Caki2 (cell line): Measurements from ENCODE around the gene BMP4. TPM values are rescaled to one million over a fixed set of nuclear protein-coding genes. Genes with fewer than 3 reads are reported as not detected.

Experiments used
- DNase-seq: peaks from one replicate; pipeline ENCODE4 v3.0.0-alpha.2; 2015; ENCODE audit warnings: low read depth
- in situ Hi-C: cut with HindIII; loops from 2 replicates; pipeline ENCODE4 v1.10.0; 2016; ENCODE audit warnings: low sequenced_read_pairs, low pct_unique_long_range_greater_than_20kb, mixed read lengths
- total RNA-seq: library from RNA; depleted of rRNA; stranded (reverse); fragments of >200 nt; shearing (Covaris generic); gene quantifications from 2 replicates; pipeline ENCODE4 v1.2.3, GENCODE V29; 2014; ENCODE audit warnings: low replicate concordance

The BMP4 gene
- total RNA-seq, 1 experiment from 2014 or later: 0.98 TPM

DNA sequence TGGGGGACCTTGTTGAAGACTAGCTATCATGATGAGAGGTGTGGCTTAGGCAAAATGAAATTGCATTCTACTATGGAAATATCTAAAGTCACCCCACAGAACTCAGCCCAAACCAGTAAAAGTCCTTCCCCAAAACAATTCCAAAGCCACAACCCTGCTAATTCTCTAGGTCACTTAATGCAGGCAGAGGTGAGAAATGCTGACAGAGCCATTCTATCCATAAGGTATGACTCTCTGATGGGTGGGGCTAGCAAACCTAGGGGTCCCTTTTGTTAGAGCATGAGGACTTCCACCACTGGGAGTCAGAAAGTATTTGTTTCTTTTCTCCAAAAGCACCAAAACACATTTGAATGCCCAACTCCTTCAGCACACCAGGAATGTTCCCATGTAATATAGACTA lies 12.7 kb upstream of the BMP4 start:
- in situ Hi-C loops: no loop called here
- DNase-seq: no peak

DNA sequence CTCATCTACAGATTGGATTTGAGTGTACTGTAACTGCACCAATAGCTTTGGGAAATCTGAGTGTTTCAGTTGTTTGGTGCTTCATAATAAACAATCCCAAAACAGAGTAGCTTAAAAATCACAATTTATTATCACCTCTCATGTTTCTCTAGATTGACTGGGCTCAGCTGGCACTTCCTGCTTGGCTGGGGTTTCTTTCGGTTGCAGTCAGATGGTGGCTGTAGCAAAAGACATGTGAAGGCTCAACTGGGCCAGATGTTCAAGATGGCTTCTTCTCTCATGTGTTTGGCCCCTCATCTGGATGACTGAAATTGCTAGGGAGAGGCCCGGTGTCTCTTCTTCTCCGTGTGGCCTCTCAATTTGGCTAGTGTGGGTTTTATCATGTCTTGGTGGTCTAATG lies 12.1 kb upstream of the BMP4 start:
- in situ Hi-C loops: no loop called here
- DNase-seq: no peak

DNA sequence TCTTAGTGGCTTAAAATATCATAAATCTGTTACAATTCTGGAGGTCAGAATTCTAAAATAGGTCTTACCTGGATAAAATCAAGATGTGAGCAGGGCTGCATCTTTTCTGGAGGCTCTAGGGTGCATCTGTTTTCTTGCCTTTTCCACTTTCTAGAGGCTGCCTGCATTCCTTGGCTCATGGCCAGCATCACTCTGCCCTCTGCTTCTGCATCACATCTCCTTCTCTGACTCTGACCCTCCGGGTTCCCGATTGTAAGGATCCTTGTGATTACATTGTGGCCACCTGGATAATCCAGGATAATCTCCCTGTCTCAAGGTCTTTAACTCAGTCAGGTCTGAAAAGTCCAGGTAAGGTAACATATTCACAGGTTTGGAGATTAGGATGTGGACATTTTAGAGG lies 11.0 kb upstream of the BMP4 start:
- no peak for DNase-seq
- in situ Hi-C loops: no loop called here

DNA sequence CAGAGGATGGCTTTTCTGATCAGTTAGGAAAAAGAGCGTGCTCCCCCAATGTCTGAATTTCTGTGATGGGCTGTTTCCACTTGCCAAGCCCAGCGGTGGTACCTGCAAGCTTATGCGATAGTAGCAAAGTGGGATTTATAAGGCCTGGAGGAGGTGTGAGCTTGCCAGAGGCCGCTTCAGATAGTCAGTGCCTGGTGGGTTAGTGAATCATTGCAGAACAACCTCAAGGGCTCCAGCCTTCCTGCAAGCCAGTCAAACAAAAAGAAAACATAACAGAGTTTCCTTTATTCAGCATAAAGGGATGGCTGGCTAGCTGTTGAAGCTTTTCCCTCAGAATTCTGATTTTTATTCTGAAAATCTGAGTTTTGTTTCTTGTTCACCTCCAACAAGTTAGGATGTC lies 7.6 kb upstream of the BMP4 start:
- in situ Hi-C loops: no loop called here
- DNase-seq: no peak

DNA sequence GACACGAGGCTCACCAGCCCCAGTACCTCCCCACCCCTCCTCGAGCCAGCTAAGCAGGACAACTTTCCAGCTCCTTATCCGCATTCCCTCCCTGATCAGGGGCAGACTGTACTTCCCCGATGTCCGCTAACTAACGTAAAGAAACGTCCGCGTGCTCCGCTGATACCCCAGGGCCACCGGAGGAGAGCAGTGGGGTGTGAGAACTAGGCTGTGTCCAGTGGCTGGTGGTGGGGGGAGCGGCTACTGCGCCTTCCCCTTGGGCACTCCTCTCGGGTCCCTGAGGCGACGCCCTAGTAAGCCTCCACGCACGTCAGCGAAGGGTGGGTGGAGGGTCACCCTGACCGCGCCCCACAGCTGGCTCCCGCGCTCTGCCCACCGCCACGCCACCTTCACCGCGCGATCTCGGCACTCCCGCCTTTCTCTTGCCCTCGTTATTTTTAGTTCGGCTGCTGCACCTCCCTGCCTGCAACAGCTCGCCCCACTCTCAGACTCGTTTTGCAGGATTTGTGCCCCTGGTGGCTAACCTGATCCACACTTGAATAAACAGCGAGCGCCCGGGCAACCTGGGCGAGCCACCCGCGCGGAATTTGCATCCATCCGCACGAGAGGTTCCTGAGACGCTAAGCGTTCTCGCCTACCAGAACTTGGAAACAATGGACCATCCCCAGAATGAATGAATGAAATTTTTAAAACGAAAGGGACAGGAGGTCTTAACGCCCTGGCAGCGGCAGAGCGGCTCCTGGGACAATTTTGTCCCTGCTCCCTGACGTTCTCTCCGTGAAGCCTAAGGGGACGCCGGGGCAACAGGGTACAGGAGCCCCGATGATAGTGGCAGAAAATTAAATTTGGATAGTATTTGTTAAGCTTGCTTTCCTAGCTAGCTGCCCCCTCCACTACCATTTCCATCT lies 6.9 kb upstream of the BMP4 start:
- in situ Hi-C loops: no loop called here
- DNase-seq: no peak

DNA sequence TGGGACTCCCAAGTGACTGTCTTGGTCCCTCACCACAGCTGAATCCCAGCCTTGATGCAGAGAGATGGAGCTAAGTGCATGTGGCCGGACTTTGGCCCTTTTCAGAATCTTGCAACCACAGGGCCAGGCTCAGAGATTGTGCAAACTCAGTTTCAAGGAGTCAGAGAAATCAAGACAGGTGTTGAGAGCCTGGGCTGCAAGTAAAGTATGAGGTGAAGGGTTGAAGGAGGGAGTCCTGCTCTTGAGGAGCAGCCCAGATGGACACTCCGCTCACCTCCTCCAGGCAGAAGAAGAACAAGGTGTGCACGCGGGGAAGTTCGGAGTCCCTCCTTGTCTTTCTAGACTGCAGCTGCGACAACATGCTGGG lies 6.3 kb upstream of the BMP4 start:
- no peak for DNase-seq
- in situ Hi-C loops: no loop called here

DNA sequence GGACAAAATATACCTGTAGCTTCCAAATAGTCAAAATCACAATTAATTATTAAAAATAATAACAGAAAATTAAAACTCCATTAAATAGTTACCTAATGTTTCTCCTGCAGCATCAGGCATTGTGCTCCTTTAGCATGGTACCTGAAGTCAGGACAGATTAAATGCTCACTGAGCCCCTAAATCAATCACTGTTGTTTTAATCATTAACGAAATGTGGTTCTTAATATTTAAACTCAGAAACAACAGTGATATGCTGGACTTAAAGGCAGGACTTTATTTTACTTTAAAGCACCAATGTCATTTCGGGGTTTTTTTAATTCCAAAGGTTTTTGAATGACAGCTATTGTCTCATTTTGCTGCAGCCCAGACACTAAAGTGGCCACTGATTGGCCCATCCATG lies 2.0 kb upstream of the BMP4 start:
- in situ Hi-C loops: no loop called here
- no peak for DNase-seq

DNA sequence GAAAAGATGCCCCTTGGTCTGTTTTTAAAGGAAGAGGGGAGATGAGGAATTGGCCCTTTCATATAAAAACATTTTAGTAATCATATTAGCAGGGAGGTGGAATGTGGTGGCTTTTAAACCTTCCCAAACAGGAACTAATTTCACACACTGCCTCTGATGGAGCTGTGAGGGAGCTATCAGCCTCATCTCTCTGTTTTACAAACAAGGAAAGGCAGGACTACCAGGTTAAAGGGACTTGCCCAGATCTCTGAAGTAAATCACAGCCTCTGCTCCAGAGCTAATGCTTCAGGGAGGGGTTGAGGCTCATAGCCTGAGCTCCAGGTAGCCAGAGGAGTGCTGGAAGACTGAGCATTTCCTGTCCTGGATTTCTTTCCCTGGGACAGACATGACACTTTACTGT lies 1.1 kb upstream of the BMP4 start:
- DNase-seq: no peak
- in situ Hi-C loops: no loop called here

DNA sequence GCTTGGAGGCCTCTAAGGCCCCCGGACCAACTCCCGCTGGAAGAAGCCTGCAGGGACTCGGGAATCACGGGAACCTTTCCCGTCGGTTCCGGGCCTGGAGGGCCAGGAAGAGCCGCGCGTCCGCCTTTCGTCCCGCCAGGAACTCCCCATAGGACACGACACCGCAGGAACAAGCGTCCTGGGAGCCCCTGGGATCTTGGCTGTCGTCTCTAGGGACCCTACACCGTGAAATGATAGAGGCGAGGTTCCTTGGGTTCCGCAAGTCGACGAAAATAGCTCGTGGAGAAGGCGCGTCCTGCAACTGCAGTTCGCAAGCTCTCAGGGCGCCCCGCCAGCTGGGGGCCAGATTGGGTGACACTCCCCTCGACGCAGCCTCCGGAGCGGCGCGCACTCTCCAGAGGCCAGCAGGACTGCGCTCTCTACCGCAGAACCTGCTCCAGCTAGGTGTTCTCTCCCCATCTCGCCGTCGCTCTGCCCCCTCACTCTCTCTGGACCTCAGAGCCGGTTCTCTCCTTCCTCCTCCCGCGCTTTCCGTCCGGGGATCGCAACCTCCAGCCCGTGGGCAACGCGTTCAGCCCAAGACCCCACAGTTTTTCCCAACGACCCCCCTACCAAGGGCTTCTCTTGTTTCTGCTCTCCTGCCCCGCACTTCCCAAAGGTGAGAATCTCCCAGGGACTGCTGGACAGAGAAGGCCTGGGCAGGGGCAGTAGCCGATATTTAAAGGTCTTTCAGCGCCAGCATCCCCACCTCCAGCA lies 776 bp downstream of the BMP4 start:
- no peak for DNase-seq
- in situ Hi-C loops: no loop called here

DNA sequence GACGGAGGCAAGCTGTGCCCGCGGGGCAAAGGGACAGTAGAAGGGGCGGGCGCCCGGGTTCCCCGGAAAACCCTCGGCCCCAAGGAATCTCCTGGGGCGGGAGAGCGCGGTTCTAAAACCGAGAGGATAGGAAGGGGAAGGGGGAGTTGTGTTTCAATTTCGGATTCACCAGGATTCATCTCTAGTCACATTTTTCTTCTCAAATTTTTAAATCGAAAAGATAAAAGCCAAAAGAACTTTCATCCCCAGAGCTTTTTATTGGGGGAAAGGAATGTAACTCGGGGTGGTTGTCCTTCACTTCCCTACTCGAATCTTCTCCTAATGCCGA lies 1.4 kb downstream of the BMP4 start:
- in situ Hi-C loops: no loop called here
- DNase-seq: no peak

DNA sequence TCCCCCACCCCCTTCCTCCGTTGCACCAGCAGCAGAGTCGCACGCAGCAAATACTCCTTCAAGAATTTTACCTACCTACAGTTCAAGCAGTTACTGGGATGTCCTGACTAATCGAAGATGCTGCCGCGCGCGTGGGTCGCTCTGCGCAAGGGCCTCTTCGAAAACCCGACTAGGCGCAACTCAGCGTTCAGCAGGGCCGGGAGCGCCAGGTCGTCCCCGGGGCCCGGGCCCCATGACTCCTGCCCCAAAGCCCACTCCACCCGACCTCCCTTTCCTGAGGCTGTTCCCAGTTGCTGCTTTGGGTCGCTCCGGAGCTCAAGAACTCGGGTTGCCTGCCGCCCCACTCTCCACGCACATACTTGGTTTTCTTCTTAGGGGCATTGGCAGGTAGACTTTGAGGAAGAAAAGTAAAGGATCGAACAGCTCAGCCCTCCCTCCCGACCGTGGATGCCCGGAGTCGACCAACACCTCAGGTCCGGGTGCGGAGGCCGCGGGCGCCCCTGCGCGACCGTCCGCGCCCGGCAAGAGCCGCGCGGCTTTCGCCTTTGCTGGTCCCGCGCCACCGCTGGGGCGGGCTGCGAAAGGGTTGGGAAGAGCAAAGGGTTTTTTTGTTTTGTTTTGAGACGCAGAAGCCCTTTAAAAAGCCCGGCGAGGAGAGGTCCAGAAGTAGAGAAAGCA lies 1.9 kb downstream of the BMP4 start:
- in situ Hi-C loops: no loop called here
- peak; percentile 8 for DNase-seq

DNA sequence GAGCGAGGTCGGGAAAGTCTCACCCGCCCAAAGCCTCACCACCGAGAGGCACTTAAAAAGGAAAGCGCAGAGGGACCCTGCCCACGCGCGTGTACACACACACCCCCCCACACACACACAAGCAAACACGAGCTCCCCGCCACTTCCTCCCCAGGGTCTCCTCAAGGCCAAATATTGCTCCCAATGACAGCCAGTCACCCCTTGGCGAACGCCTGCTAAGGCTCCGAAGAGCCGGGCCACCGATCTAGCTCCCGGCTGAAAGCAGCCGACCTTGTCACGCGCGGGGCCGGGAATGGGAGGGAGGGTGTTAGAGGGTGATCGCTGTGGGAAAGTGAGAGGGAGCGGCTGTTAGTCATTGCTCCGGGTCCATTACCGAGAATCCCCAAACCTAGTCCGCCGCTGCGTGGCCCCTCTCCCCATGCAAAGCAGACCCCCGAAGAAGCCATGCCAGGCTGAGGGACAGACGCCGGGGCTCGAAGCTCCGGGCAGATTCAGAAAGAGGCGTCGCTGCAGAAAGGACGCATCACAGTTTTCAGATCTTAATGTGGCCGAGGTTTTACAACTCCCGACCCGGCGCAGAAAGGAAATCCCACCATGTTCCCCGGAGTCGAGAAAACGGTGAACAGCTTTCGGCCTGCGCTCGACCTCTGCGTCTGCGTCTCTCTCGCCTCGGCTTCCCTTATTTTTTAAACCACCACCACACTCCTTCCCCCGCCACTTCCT lies 2.6 kb downstream of the BMP4 start:
- peak; percentile 44 for DNase-seq

DNA sequence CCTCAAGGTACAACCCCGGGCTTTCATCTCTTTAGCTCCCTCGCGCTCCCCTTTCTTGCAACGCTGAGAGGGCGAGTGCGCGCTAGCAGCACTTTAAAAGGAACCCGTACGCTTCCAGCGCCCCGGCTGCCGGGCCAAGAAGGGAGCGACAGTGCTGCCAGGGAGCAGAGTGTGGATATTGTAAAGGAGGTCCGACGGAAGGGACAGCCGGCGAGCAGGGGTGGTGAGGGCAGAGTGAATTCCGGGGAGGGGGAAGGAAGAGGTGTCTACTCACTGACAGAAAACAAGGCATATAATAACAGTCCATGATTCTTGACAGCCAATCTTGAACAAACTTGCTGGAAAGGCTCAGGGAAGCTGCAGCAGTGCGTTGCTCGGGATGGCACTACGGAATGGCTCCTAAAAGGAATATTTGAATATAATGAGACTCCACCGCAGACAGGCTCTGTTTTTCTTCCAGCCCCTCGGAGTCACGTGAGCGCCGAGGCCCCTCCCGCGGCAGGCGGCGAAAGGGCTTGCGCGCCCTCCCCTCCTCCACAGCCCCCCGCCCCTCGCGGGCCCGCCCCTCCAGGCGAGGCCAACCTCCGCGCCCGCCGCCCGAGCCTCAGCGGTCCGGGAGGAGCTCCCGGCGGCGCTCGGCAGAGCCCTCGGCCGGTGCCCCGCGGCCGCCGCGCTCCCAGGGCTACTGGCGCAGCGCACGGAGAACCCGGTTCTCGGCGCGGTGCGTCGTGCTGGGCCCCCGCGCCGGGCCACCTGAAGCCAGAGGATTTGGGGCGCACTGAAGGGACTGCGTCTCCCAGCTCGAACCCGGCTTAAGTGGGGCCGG lies 3.4 kb downstream of the BMP4 start:
- DNase-seq: peak; percentile 67
- in situ Hi-C loops: no loop called here

More for the DNA sequence above, 2.6 kb downstream of the BMP4 start:
- in situ Hi-C loops: no loop called here

DNA sequence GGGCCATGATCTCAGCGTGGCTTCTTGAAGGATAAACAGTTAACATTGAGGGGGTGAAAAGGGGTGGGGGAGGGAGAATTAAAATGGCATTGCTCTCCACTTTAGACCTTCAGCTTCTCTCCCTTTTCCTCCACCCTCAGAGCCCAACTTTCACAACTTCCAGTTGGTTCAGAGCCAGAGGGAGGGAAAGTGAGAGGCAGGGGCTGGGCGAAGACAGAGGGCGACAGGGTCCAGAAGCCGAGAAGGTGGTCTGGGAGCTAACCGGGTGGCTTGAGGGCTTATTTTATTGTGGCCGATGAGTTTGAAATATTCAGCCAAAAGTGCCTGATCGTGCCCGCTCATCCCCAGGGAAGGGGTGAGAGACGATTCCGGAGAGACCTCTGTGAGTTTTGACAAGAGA lies 4.1 kb downstream of the BMP4 start:
- in situ Hi-C loops: no loop called here
- DNase-seq: no peak

DNA sequence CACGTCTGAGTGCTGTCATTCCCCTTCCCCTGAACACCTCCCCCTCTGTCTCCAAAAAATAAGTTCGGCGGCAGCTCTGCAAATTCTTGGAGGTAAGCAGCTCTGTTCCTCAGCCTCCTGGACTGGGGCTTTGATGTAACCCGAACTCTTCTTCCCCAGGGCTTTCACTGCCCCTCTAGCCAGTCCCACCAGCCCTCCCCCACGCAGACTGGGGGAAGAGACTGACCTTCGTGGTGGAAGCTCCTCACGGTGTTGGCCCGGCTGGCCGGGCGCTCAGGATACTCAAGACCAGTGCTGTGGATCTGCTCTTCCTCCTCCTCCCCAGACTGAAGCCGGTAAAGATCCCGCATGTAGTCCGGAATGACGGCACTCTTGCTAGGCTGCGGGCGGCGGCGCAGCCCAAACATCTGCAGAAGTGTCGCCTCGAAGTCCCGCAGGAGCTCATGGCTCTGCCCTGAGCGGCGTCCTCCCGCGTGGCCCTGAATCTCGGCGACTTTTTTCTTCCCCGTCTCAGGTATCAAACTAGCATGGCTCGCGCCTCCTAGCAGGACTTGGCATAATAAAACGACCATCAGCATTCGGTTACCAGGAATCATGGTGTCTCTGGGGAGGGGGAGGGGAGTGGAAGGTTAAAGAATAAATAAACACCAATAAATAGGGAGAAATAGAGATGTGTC lies 4.9 kb downstream of the BMP4 start:
- DNase-seq: no peak
- in situ Hi-C loops: no loop called here

DNA sequence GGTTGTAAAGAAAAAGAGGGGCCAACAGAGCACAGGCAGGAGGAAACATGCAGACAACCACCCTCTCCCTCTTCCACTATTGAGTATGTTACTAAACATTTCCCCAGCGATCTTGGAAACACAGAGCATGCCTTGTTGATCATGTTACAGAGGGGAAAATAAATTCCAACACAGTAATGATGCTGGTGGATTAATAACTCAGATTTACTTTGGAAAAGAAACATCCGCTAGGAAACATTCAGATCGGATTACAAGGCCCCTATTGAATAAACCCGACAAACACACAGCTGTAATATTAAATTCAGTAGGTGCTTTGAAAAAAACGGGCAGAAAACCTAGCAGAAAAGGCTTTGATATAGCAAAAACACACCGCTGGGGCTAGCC lies 5.4 kb downstream of the BMP4 start:
- in situ Hi-C loops: no loop called here
- DNase-seq: no peak

DNA sequence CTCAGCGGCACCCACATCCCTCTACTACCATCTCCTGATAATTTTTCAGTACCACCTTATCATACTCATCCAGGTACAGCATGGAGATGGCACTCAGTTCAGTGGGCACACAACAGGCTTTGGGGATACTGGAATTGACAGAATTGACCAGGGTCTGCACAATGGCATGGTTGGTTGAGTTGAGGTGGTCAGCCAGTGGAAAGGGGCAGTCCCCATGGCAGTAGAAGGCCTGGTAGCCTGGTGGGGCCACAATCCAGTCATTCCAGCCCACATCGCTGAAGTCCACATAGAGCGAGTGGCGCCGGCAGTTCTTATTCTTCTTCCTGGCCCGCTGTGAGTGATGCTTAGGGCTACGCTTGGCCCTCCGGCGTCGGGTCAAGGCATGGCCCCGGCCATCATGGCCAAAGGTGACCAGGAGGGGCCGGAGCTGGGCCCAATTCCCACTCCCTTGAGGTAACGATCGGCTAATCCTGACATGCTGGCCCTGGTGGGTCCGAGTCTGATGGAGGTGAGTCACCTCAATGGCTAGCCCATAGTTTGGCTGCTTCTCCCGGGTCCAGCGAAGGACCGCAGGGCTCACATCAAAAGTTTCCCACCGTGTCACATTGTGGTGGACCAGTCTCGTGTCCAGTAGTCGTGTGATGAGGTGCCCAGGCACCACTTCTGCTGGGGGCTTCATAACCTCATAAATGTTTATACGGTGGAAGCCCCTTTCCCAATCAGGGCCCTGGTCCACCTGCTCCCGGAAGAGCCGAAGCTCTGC lies 6.4 kb downstream of the BMP4 start:
- in situ Hi-C loops: no loop called here
- DNase-seq: no peak
